OCI-LY7 (cell line): Measurements from ENCODE around the gene ACCS. TPM values are rescaled to one million over a fixed set of nuclear protein-coding genes. Genes with fewer than 3 reads are reported as not detected.

Experiments used
- BruUV-seq: library from RNA; stranded (reverse); fragments of 400-500 nt; replicated peaks from 2 replicates; lab custom pipeline; 2021; lab: Mats Ljungman, UMichigan
- CTCF ChIA-PET: fragments of 300-600 bp; sonication (Branson Sonifier 250); formaldehyde crosslinking; loops from one replicate; lab custom pipeline; 2022; ENCODE audit warnings: antibody characterized with exemption; ENCODE audit not compliant: unreplicated experiment; lab: Charles Lee
- POLR2A ChIA-PET: fragments of 300-600 bp; sonication (Branson Sonifier 250); formaldehyde crosslinking; loops from one replicate; lab custom pipeline; 2022; ENCODE audit warnings: antibody characterized with exemption; lab: Charles Lee
- DNase-seq: peaks from one replicate; pipeline ENCODE4 v3.0.0-alpha.2; 2015; ENCODE audit warnings: low spot score
- H2AFZ ChIP-seq: fragments of 200-600 bp; sonication (generic), shearing (Covaris generic); 2 replicates; pipeline ENCODE4 v1.6.1; 2014; ENCODE audit warnings: mild to moderate bottlenecking, antibody characterized with exemption, low read length, moderate library complexity
- H3K27ac ChIP-seq: fragments of 200-600 bp; sonication (generic); 2 replicates; pipeline ENCODE4 v1.5.1; 2014; ENCODE audit warnings: mixed run types, low read depth, mild to moderate bottlenecking, moderate library complexity, low read length, inconsistent platforms; ENCODE audit not compliant: poor library complexity, severe bottlenecking
- H3K36me3 ChIP-seq: fragments of 200-600 bp; sonication (generic); 2 replicates; pipeline ENCODE4 v1.6.1; 2014; ENCODE audit warnings: mild to moderate bottlenecking, antibody characterized with exemption, low read length, moderate library complexity, mixed read lengths; ENCODE audit not compliant: insufficient read depth
- H3K4me1 ChIP-seq: fragments of 200-600 bp; sonication (generic); 2 replicates; pipeline ENCODE4 v1.5.1; 2014; ENCODE audit warnings: mild to moderate bottlenecking, low read length; ENCODE audit not compliant: insufficient read depth, poor library complexity, severe bottlenecking
- H3K4me2 ChIP-seq: fragments of 200-600 bp; sonication (generic); 2 replicates; pipeline ENCODE4 v1.6.1; 2014; ENCODE audit warnings: mild to moderate bottlenecking, low read length
- H3K4me3 ChIP-seq: fragments of 200-600 bp; sonication (generic); 2 replicates; pipeline ENCODE4 v1.5.1; 2014; ENCODE audit warnings: mild to moderate bottlenecking, low read depth, low read length; ENCODE audit not compliant: poor library complexity, severe bottlenecking
- H3K79me2 ChIP-seq: fragments of 200-600 bp; sonication (generic); 2 replicates; pipeline ENCODE4 v1.6.1; 2016; ENCODE audit warnings: low read depth, mild to moderate bottlenecking, low read length, moderate library complexity, mixed read lengths; ENCODE audit not compliant: insufficient read depth
- H3K9me2 ChIP-seq: fragments of 200-600 bp; sonication (generic); 2 replicates; pipeline ENCODE4 v1.6.1; 2016; ENCODE audit warnings: mild to moderate bottlenecking, low read length, mixed read lengths; ENCODE audit not compliant: insufficient read depth
- H3K9me3 ChIP-seq: fragments of 200-600 bp; sonication (generic); 2 replicates; pipeline ENCODE4 v1.6.1; 2014; ENCODE audit warnings: mild to moderate bottlenecking, mixed run types, low read length, mixed read lengths
- H4K20me1 ChIP-seq: fragments of 200-600 bp; sonication (generic); 2 replicates; pipeline ENCODE4 v1.6.1; 2014; ENCODE audit warnings: mild to moderate bottlenecking, antibody characterized with exemption, low read length, moderate library complexity, mixed read lengths; ENCODE audit not compliant: insufficient read depth
- CTCF ChIP-seq: fragments of 200-600 bp; sonication (generic); conservative IDR thresholded peaks from 2 replicates; pipeline ENCODE4 v1.5.1; 2014; ENCODE audit warnings: mild to moderate bottlenecking, antibody characterized with exemption, low read length, moderate library complexity, mixed read lengths
- EZH2phosphoT487 ChIP-seq: fragments of 200-600 bp; sonication (generic); IDR thresholded peaks from 2 replicates; pipeline ENCODE4 v1.6.1; 2018; ENCODE audit warnings: low read depth, borderline replicate concordance, mild to moderate bottlenecking, mixed run types, antibody characterized with exemption, low read length, moderate library complexity, mixed read lengths
- intact Hi-C: fragments of 100-400 bp; cut with micrococcal nuclease; formaldehyde crosslinking; loops from one replicate; pipeline ENCODE4 v1.10.0; 2022; ENCODE audit not compliant: unreplicated experiment
- total RNA-seq, 2 experiments: library from RNA; depleted of rRNA in 1 of 2; stranded (reverse); fragments of >200 nt in 1 of 2; shearing (Covaris generic) in 1 of 2; gene quantifications; 2 replicates each; pipeline ENCODE4 v1.2.3, GENCODE V29; 2014 to 2022

Gene ACCS
- total RNA-seq, 2 experiments from 2014 or later, result not detected

GRCh38 chr11:44032299-44033085 lies 33.6 kb upstream of the ACCS start:
- H4K20me1 ChIP-seq, result no peaks in the 10 kb centered on the region
- H3K27ac ChIP-seq, result no peak overlapping the region
- H3K4me1 ChIP-seq, result no peaks in the 10 kb centered on the region
- intact Hi-C loops, result no loop called here
- no peaks in the 10 kb centered on the region for H3K9me3 ChIP-seq
- H3K36me3 ChIP-seq, result no peaks in the 10 kb centered on the region
- DNase-seq, result no peak
- CTCF ChIA-PET, result no interaction called here
- TF ChIP-seq EZH2phosphoT487, result no peak
- no peak for TF ChIP-seq CTCF
- no peak overlapping the region for H3K4me3 ChIP-seq
- no TSS peak for BruUV-seq
- POLR2A ChIA-PET, result no interaction called here
- H3K4me2 ChIP-seq, result no peak overlapping the region
- no peak overlapping the region for H2AFZ ChIP-seq
- no peaks in the 10 kb centered on the region for H3K9me2 ChIP-seq
- no peaks in the 10 kb centered on the region for H3K79me2 ChIP-seq

- no peak for TF ChIP-seq CTCF
- TF ChIP-seq EZH2phosphoT487, result no peak
- CTCF ChIA-PET, result no interaction called here
- POLR2A ChIA-PET, result no interaction called here
- H3K9me2 ChIP-seq, result no peaks in the 10 kb centered on the region
- no peak overlapping the region for H2AFZ ChIP-seq
- H3K4me2 ChIP-seq, result no peak overlapping the region
- H4K20me1 ChIP-seq, result no peaks in the 10 kb centered on the region
- H3K4me3 ChIP-seq, result no peak overlapping the region
- H3K4me1 ChIP-seq, result no peaks in the 10 kb centered on the region
- no peak overlapping the region for H3K27ac ChIP-seq
- H3K36me3 ChIP-seq, result no peaks in the 10 kb centered on the region
- no TSS peak for BruUV-seq
- H3K9me3 ChIP-seq, result no peaks in the 10 kb centered on the region
- no peaks in the 10 kb centered on the region for H3K79me2 ChIP-seq
- DNase-seq, result no peak
- intact Hi-C loops, result no loop called here
These were observed 32.6 kb upstream of the ACCS start for GRCh38 chr11:44033411-44033850.

GRCh38 chr11:44033856-44034255 lies 32.2 kb upstream of the ACCS start:
- H3K79me2 ChIP-seq, result no peaks in the 10 kb centered on the region
- no TSS peak for BruUV-seq
- H2AFZ ChIP-seq, result no peak overlapping the region
- H4K20me1 ChIP-seq, result no peaks in the 10 kb centered on the region
- H3K36me3 ChIP-seq, result no peaks in the 10 kb centered on the region
- ChIA-PET CTCF (no interaction called here), POLR2A (interaction anchor here (0.6 kb wide), 1 partner anchor 450 kb away, joined by 3 read pairs; no protein-coding TSS in a partner anchor)
- H3K4me3 ChIP-seq, result no peak overlapping the region
- intact Hi-C loops, result no loop called here
- H3K9me2 ChIP-seq, result no peaks in the 10 kb centered on the region
- H3K9me3 ChIP-seq, result no peaks in the 10 kb centered on the region
- no peak overlapping the region for H3K27ac ChIP-seq
- no peak overlapping the region for H3K4me2 ChIP-seq
- no peaks in the 10 kb centered on the region for H3K4me1 ChIP-seq
- no peak for DNase-seq
- TF ChIP-seq CTCF (no peak), EZH2phosphoT487 (no peak)
